ENCODE measurements around the gene LGR4.

GRCh38 chr11:27362749-27363575, 109.6 kb downstream of the LGR4 start, which contains the start of gene CCDC34:
- TF ChIP-seq CTCF (conservative IDR thresholded peaks at IDR 0.05) (no peak), EZH2 (IDR thresholded peaks at IDR 0.05; ENCODE audit: low read depth) (no peak)

All from PC-9 (cell line).